Caco-2 (cell line): ENCODE measurements around the gene ABCA1. TPM values are rescaled to one million over a fixed set of nuclear protein-coding genes. Genes with fewer than 3 reads are reported as not detected.

Experiments used
- BruUV-seq: library from RNA; stranded (reverse); fragments of 400-500 nt; replicated peaks from 2 replicates; lab custom pipeline; 2021; lab: Mats Ljungman, UMichigan
- CTCF ChIA-PET: fragments of 300-600 bp; sonication (Branson Sonifier 250); formaldehyde crosslinking; loops from one replicate; lab custom pipeline; 2022; ENCODE audit warnings: antibody characterized with exemption; lab: Charles Lee
- POLR2A ChIA-PET: fragments of 300-600 bp; sonication (Branson Sonifier 250); formaldehyde crosslinking; loops from one replicate; lab custom pipeline; 2022; ENCODE audit warnings: antibody characterized with exemption; lab: Charles Lee
- DNase-seq, 2 experiments: peaks; one replicate each; pipeline versions ENCODE4 v3.0.0 to v3.0.0-alpha.2; 2020 to 2022
- H3K27me3 ChIP-seq: replicated peaks from 2 replicates; pipeline ENCODE4 v1.6.0; 2011; ENCODE audit warnings: low read length; ENCODE audit not compliant: control insufficient read depth, insufficient read depth
- H3K36me3 ChIP-seq: 2 replicates; pipeline ENCODE4 v1.5.1; 2011; ENCODE audit warnings: low read length; ENCODE audit not compliant: control insufficient read depth, insufficient read depth
- H3K4me1 ChIP-seq: fragments of 250-450 bp; sonication (Bioruptor Pico); 2 replicates; pipeline ENCODE4 v1.5.1; 2020; ENCODE audit warnings: mild to moderate bottlenecking
- H3K4me3 ChIP-seq: 2 replicates; pipeline ENCODE4 v1.5.1; 2011; ENCODE audit warnings: low read depth, mild to moderate bottlenecking, control low read depth, low read length
- H3K9me3 ChIP-seq: fragments of 250-450 bp; sonication (Bioruptor Pico); 2 replicates; pipeline ENCODE4 v1.5.1; 2020; ENCODE audit warnings: mild to moderate bottlenecking, moderate library complexity
- H3K27ac Mint-ChIP-seq: one replicate; pipeline ENCODE4 v1.8.0; 2022; ENCODE audit warnings: mixed read lengths; ENCODE audit not compliant: unreplicated experiment
- H3K27me3 Mint-ChIP-seq: one replicate; pipeline ENCODE4 v1.8.0; 2022; ENCODE audit warnings: mixed read lengths; ENCODE audit not compliant: insufficient read depth, unreplicated experiment
- H3K36me3 Mint-ChIP-seq: one replicate; pipeline ENCODE4 v1.8.0; 2022; ENCODE audit warnings: mild to moderate bottlenecking, mixed read lengths; ENCODE audit not compliant: insufficient read depth, unreplicated experiment
- H3K4me1 Mint-ChIP-seq: one replicate; pipeline ENCODE4 v1.8.0; 2022; ENCODE audit warnings: low read depth, mixed read lengths; ENCODE audit not compliant: unreplicated experiment
- H3K4me3 Mint-ChIP-seq: one replicate; pipeline ENCODE4 v1.8.0; 2022; ENCODE audit warnings: mild to moderate bottlenecking, moderate library complexity, mixed read lengths; ENCODE audit not compliant: unreplicated experiment
- H3K9me3 Mint-ChIP-seq: one replicate; pipeline ENCODE4 v1.8.0; 2022; ENCODE audit warnings: mixed read lengths; ENCODE audit not compliant: unreplicated experiment
- intact Hi-C: fragments of 100-400 bp; cut with micrococcal nuclease; formaldehyde crosslinking; loops from one replicate; pipeline ENCODE4 v1.10.0; 2022; ENCODE audit not compliant: unreplicated experiment
- total RNA-seq: library from RNA; stranded (reverse); gene quantifications from 2 replicates; pipeline ENCODE4 v1.2.3, GENCODE V29; 2022
- TF ChIP-seq, protein P1 (sequence below), 2 experiments: fragments of 200-600 bp in 1 of 2; IDR thresholded peaks; 1 replicate in 1 of 2; 2 replicates in 1 of 2; pipeline versions ENCODE4 v1.5.1 to v1.8.0; 2011 to 2022; ENCODE audit warnings: antibody characterized with exemption in 1 of 2, control low read depth in 1 of 2, inconsistent platforms in 1 of 2, low read depth in 1 of 2, low read length in 1 of 2, mild to moderate bottlenecking in 1 of 2, moderate library complexity in 1 of 2; ENCODE audit not compliant: insufficient read depth in 1 of 2, severe bottlenecking in 1 of 2, unreplicated experiment in 1 of 2

ABCA1 gene
- total RNA-seq, 1 experiment from 2014 or later: 14.0 TPM

- Mint-ChIP-seq H3K27ac (no peak overlapping the region), H3K36me3 (no peaks in the 10 kb centered on the region), H3K4me1 (peaks cover 12% of the 10 kb centered on the region), H3K4me3 (no peak overlapping the region), H3K9me3 (no peaks in the 10 kb centered on the region), H3K27me3 (no peaks in the 10 kb centered on the region)
- TF ChIP-seq, protein P1, sequence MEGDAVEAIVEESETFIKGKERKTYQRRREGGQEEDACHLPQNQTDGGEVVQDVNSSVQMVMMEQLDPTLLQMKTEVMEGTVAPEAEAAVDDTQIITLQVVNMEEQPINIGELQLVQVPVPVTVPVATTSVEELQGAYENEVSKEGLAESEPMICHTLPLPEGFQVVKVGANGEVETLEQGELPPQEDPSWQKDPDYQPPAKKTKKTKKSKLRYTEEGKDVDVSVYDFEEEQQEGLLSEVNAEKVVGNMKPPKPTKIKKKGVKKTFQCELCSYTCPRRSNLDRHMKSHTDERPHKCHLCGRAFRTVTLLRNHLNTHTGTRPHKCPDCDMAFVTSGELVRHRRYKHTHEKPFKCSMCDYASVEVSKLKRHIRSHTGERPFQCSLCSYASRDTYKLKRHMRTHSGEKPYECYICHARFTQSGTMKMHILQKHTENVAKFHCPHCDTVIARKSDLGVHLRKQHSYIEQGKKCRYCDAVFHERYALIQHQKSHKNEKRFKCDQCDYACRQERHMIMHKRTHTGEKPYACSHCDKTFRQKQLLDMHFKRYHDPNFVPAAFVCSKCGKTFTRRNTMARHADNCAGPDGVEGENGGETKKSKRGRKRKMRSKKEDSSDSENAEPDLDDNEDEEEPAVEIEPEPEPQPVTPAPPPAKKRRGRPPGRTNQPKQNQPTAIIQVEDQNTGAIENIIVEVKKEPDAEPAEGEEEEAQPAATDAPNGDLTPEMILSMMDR (IDR thresholded peaks at IDR 0.05; ENCODE audit: insufficient read depth in 1 of 2, low read depth in 1 of 2, low read length in 1 of 2, severe bottlenecking in 1 of 2, unreplicated experiment in 1 of 2): no peak
- Histone ChIP-seq H3K27me3 (no peaks in the 10 kb centered on the region), H3K9me3 (no peaks in the 10 kb centered on the region), H3K4me1 (peaks cover 9% of the 10 kb centered on the region; the same call in 1 of the 2 replicates), H3K4me3 (no peak overlapping the region), H3K36me3 (peaks cover 4% of the 10 kb centered on the region)
- DNase-seq: no peak
- intact Hi-C loops: loop anchor here (10.0 kb wide), 2 partner anchors 196 to 376 kb away; partner anchors contain the start of gene SLC44A1
- no TSS peak for BruUV-seq
- ChIA-PET POLR2A (no interaction called here), CTCF (interaction anchor here (0.7 to 0.8 kb wide), 2 partner anchors 11 to 376 kb away, joined by 3 read pairs; partner anchors contain the start of gene SLC44A1)
Observed at GRCh38 chr9:104868687-104869404, 59.1 kb downstream of the ABCA1 start.

DNA sequence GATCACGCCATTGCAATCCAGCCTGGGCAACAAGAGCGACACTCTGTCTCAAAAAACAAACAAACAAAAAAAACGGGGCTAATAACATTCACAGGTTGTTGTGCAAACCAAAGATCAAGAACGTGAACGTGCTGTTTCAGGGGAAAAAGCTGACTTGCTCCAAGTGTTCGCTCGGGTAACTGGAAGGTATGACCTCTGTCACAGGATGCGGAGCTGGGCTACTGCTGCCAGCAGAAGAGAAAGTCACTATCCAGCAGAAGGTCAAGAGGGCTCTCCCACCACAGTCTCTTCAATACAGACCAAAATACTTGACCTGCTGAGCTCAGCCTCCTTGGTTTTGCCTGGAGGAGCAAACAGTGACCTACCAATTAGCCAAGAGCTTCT is 59.7 kb downstream of the ABCA1 start:
- no peak for DNase-seq
- no peak overlapping the region for H3K27ac Mint-ChIP-seq
- H3K4me1 ChIP-seq: peaks cover 11% of the 10 kb centered on the region; the same call in 1 of the 2 replicates
- no peaks in the 10 kb centered on the region for H3K9me3 ChIP-seq
- H3K36me3 Mint-ChIP-seq: no peaks in the 10 kb centered on the region
- H3K4me3 Mint-ChIP-seq: no peak overlapping the region
- no peaks in the 10 kb centered on the region for H3K27me3 Mint-ChIP-seq
- H3K4me1 Mint-ChIP-seq: peaks cover 17% of the 10 kb centered on the region
- no TSS peak for BruUV-seq
- ChIA-PET CTCF (interaction anchor here (0.8 kb wide), 1 partner anchor 377 kb away, joined by 3 read pairs; the partner anchor contains the start of gene SLC44A1), POLR2A (no interaction called here)
- peaks cover 4% of the 10 kb centered on the region for H3K36me3 ChIP-seq
- no peaks in the 10 kb centered on the region for H3K9me3 Mint-ChIP-seq
- intact Hi-C loops: loop anchor here (10.0 kb wide), 2 partner anchors 197 to 377 kb away; partner anchors contain the start of gene SLC44A1
- TF ChIP-seq, protein P1 (IDR thresholded peaks at IDR 0.05; ENCODE audit: insufficient read depth in 1 of 2, low read depth in 1 of 2, low read length in 1 of 2, severe bottlenecking in 1 of 2, unreplicated experiment in 1 of 2): no peak
- no peaks in the 10 kb centered on the region for H3K27me3 ChIP-seq
- H3K4me3 ChIP-seq: no peak overlapping the region

- peaks cover 4% of the 10 kb centered on the region for H3K36me3 ChIP-seq
- no peak overlapping the region for H3K27ac Mint-ChIP-seq
Observed at GRCh38 chr9:104866191-104866590, 61.8 kb downstream of the ABCA1 start.

More at GRCh38 chr9:104866191-104866590, 61.8 kb downstream of the ABCA1 start:
- TF ChIP-seq, protein P1 (IDR thresholded peaks at IDR 0.05; ENCODE audit: insufficient read depth in 1 of 2, low read depth in 1 of 2, low read length in 1 of 2, severe bottlenecking in 1 of 2, unreplicated experiment in 1 of 2): no peak
- Histone ChIP-seq H3K9me3 (no peaks in the 10 kb centered on the region), H3K4me3 (no peak overlapping the region), H3K4me1 (0 out of 2 replicates have a peak, but pooled peaks cover 5% of the 10 kb centered on the region), H3K27me3 (no peaks in the 10 kb centered on the region)
- Mint-ChIP-seq H3K4me1 (peaks cover 22% of the 10 kb centered on the region), H3K36me3 (no peaks in the 10 kb centered on the region), H3K9me3 (no peaks in the 10 kb centered on the region), H3K27me3 (no peaks in the 10 kb centered on the region), H3K4me3 (no peak overlapping the region)
- no peak for DNase-seq
- no TSS peak for BruUV-seq
- intact Hi-C loops: loop anchor here (10.0 kb wide), 2 partner anchors 199 to 379 kb away; partner anchors contain the start of gene SLC44A1
- CTCF ChIA-PET: no interaction called here
- POLR2A ChIA-PET: no interaction called here
